BJ (cell line): ENCODE measurements around the gene PI16. TPM values are rescaled to one million over a fixed set of nuclear protein-coding genes. Genes with fewer than 3 reads are reported as not detected.

Experiments used
- CTCF ChIA-PET: fragments of 350-600 bp; formaldehyde crosslinking; extraction: SDS; loops from one replicate; lab custom pipeline; 2021; ENCODE audit warnings: antibody characterized with exemption, inconsistent platforms; lab: Yijun Ruan, JAX
- POLR2A ChIA-PET: fragments of 300-600 bp; sonication (Branson Sonifier 250); formaldehyde crosslinking; extraction: SDS; loops from one replicate; lab custom pipeline; 2021; ENCODE audit warnings: antibody characterized with exemption; lab: Charles Lee
- DNase-seq: peaks from one replicate; pipeline ENCODE4 v3.0.0-alpha.2; 2011; ENCODE audit warnings: low read depth
- H3K27me3 ChIP-seq: 2 replicates; pipeline ENCODE4 v1.6.0; 2011; ENCODE audit warnings: low read length; ENCODE audit not compliant: control insufficient read depth, insufficient read depth
- H3K36me3 ChIP-seq: 2 replicates; pipeline ENCODE4 v1.5.1; 2011; ENCODE audit warnings: low read length; ENCODE audit not compliant: control insufficient read depth, insufficient read depth
- H3K4me3 ChIP-seq: 2 replicates; pipeline ENCODE4 v1.5.1; 2011; ENCODE audit warnings: low read depth, mild to moderate bottlenecking, control low read depth, low read length
- polyA plus RNA-seq: library from polyadenylated mRNA; depleted of rRNA; stranded (reverse); fragments of >200 nt; gene quantifications from 2 replicates; pipeline ENCODE4 v1.2.3, GENCODE V29; 2011
- TF ChIP-seq, protein P1 (sequence below): IDR thresholded peaks from 2 replicates; pipeline ENCODE4 v1.5.1; 2011; ENCODE audit warnings: low read depth, mild to moderate bottlenecking, control low read depth, inconsistent platforms, low read length, moderate library complexity; ENCODE audit not compliant: insufficient read depth

Gene PI16
- polyA plus RNA-seq, 1 experiment = 0.21 TPM

DNA sequence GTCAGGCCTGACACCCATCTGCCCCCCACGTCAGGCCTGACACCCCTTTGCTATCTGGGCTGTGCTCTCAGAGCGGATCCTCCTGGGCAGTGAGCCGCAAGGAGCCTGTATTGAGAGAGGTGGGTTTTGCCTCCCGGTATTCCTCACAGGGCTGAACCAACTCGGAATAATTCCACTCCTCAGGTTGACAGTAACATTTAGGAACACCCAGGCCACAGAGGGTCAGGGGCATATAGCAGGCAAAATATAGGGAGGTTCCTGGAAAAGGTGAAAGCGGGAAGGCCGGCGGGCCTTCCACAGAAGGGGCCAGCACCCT is 44.1 kb downstream of the PI16 start:
- ChIA-PET POLR2A (no interaction called here), CTCF (no interaction called here)
- Histone ChIP-seq H3K36me3 (no peaks in the 10 kb centered on the region), H3K4me3 (no peak overlapping the region), H3K27me3 (peaks cover 10% of the 10 kb centered on the region)
- DNase-seq = no peak
- TF ChIP-seq, protein P1, sequence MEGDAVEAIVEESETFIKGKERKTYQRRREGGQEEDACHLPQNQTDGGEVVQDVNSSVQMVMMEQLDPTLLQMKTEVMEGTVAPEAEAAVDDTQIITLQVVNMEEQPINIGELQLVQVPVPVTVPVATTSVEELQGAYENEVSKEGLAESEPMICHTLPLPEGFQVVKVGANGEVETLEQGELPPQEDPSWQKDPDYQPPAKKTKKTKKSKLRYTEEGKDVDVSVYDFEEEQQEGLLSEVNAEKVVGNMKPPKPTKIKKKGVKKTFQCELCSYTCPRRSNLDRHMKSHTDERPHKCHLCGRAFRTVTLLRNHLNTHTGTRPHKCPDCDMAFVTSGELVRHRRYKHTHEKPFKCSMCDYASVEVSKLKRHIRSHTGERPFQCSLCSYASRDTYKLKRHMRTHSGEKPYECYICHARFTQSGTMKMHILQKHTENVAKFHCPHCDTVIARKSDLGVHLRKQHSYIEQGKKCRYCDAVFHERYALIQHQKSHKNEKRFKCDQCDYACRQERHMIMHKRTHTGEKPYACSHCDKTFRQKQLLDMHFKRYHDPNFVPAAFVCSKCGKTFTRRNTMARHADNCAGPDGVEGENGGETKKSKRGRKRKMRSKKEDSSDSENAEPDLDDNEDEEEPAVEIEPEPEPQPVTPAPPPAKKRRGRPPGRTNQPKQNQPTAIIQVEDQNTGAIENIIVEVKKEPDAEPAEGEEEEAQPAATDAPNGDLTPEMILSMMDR = no peak

DNA sequence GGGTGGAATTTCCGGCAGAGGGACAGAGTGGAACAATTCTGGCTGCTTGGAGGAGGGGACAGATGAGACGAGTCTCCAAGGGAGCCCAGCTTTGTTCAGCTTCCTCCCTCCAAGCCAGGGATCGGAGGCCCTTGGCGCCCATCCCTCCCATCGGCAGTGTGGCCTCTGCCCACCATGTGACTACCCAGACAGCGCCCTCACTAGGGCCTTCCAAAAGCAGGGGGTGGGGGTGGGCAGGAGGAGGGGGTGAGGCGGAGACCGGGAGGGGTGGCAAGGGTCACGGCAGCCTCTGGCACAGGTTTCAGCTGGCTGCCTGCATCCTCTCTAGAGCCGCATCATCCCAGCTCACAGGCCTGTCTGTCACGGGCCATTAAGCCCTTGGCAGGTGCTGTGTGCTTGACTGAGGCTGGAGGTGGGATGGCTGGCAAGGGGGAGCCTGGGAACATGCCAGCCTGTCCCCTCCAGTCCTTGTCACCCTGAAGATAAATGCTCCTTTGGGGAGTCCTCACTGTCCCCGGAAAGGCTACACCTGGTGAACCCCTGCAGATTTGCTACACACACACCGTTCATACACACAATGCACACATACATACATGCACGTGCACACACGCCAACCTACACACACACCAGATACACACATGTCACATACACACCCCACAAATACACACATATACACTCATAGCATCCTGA is 44.7 kb downstream of the PI16 start:
- H3K36me3 ChIP-seq = no peaks in the 10 kb centered on the region
- POLR2A ChIA-PET = no interaction called here
- CTCF ChIA-PET = no interaction called here

DNA sequence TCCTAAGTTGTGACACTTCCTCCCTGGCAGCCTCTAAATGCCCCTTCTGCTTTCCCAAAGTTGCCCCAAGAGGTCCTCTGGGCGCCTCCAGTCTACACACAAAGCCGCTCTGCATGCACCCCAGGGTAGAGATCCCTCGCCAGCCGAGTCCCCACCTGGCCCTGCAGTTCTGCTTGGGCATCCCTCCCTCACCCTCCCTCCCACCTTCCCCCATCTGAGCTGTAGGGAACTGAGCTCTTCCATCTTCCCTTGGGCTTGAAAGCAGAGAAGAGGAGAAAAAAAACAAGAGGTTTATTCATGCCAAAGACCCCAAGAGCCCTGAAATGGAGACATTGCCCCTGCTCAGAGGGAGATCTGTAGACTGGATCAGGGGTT is 45.2 kb downstream of the PI16 start:
- peaks cover 10% of the 10 kb centered on the region for H3K27me3 ChIP-seq
- ChIA-PET CTCF (no interaction called here), POLR2A (no interaction called here)
- H3K36me3 ChIP-seq = no peaks in the 10 kb centered on the region
- no peak for DNase-seq
- no peak overlapping the region for H3K4me3 ChIP-seq
- TF ChIP-seq, protein P1 = no peak

More for the DNA sequence above, 44.7 kb downstream of the PI16 start:
- peaks cover 10% of the 10 kb centered on the region for H3K27me3 ChIP-seq
- no peak overlapping the region for H3K4me3 ChIP-seq
- DNase-seq = no peak
- TF ChIP-seq, protein P1 = no peak

DNA sequence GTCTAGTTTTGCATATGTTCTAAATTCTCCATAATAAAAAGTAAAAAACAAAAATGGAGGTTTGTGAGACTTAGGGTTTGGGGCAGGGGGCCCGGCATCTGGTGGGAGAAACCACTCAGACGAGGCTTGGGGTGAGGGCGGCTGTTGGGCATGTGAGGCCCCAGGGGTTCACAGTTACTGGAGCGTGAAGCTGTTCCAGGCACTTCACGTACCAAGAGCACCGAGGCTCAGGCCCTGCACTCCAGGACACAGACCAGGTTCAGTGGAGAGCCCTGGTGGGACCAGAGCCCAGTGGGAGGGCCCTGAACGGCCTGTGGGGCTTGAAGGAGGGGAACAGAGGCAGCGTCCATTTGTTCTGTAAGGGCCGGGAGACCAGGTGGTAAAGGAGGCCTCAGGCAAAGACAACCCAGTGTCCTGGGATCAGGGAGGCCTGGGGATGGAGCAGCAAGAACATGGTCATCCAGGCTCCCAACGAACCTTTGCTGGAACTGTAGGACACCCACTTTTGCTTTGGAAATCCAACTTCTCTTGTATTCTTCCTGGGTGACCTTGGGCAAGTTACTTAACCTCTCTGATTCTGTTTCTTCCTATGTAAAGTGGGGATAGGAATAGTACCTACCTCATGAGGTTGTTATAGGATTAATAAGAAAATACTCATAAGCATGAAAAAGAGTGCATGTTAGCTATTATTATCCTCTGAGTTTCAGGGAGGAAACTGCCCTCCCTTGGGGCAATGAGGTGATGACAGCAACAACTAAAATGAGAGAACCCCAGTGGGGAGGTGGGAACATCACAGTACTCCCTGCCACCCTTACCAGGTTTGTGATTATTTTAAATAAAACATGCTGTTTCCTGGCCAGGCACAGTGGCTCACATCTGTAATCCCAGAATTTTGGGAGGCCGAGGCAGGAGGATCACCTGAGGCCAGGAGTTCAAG is 49.8 kb downstream of the PI16 start:
- ChIA-PET CTCF (no interaction called here), POLR2A (no interaction called here)
- no peak for DNase-seq
- TF ChIP-seq, protein P1 = no peak
- Histone ChIP-seq H3K4me3 (no peak overlapping the region), H3K36me3 (no peaks in the 10 kb centered on the region), H3K27me3 (peaks cover 2% of the 10 kb centered on the region)

DNA sequence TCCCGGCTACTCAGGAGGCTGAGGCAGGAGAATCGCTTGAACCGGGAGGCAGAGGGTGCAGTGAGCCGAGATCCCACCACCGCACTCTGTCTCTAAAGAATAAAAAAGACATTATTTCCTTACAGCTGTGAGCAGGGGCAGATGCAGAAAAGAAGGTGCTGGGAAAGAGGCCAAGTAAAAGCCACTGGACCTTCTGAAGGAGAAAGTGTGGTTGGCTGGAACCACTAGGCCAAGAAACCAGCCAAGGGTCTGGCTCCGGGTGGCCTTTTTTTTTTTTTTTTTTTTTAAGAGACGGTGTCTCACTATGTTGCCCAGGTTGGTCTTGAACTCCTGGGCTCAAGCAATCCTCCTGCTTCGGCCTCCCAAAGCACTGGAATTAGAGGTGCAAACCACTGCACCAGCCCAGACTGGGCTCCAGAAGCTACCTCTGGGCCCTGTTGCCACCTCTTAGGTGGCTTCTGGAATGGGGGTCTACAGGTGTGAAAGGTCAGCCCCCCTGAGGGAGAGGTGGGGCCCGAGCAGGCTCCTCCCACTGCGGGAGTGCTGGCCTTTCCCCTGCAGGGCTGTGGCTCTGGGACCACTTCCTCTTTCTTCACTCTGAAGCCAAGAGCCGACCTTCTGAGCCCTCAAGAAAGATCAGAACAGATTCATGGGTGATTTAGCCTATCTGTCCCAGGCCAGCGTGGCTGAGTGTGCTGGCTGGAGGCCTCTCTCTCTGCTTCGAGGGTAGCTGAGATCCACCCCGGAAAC is 50.7 kb downstream of the PI16 start, which contains the start of gene FGD2:
Gene FGD2 (plus strand): TSS at position 595 of the 750 bp plus-strand sequence. CDS start 163 bp downstream, outside the sequence.
- ChIA-PET POLR2A (no interaction called here), CTCF (interaction anchor here (1.3 to 3.1 kb wide), 2 partner anchors 13 to 206 kb away, joined by 4 to 28 read pairs; no protein-coding TSS in a partner anchor)
- no peak within 1 kb of the TSS for H3K4me3 ChIP-seq
- TF ChIP-seq, protein P1 = no peak
- no peak for DNase-seq
- H3K27me3 ChIP-seq = peaks cover 2% of the 10 kb centered on the region
- H3K36me3 ChIP-seq = no peaks in the 10 kb centered on the region
